ENCODE data around the gene JAM3. TPM values are rescaled to one million over a fixed set of nuclear protein-coding genes. Genes with fewer than 3 reads are reported as not detected.

The JAM3 gene
- total and polyA plus RNA-seq, 10 of the 15 experiments (the other 5 are each of a cell fraction or from before 2014, with no cell fraction given) = 0.04 to 1.1 (median 0.32) TPM; not detected in 1

- TF ChIP-seq POLR2AphosphoS2 (IDR thresholded peaks at IDR 0.05; ENCODE audit: low read depth, low read length) (no peak), PAX5 (IDR thresholded peaks at IDR 0.05; ENCODE audit: borderline replicate concordance, low read depth, low read length) (no peak), PKNOX1 (IDR thresholded peaks at IDR 0.05) (no peak)
Observed at GRCh38 chr11:134158023-134158422, 89.2 kb downstream of the JAM3 start (continued).

GRCh38 chr11:134159652-134160051 is 90.8 kb downstream of the JAM3 start:
- CTCF ChIA-PET = no interaction called here
- DNase-seq (ENCODE audit: low read depth, low spot score) (no peak), FAIRE-seq (no peak), ATAC-seq (no peak)
- H3K9ac ChIP-seq (ENCODE audit: control insufficient read depth, insufficient read depth, low read length) = no peak overlapping the region
- H3K4me2 ChIP-seq (ENCODE audit: control insufficient read depth, insufficient read depth) = no peak overlapping the region
- POLR2A ChIA-PET = no interaction called here
- intact Hi-C loops (cut with micrococcal nuclease; ENCODE audit: unreplicated experiment) (no loop called here), in situ Hi-C loops (cut with MboI) (no loop called here)
- SMC1A ChIA-PET (ENCODE audit: uncharacterized antibody, unreplicated experiment) = no interaction called here
- BruUV-seq (replicated peaks) = no TSS peak
- no peaks in the 10 kb centered on the region for H3K79me2 ChIP-seq (ENCODE audit: control insufficient read depth, insufficient read depth, low read length)
- H2AFZ ChIP-seq (ENCODE audit: control insufficient read depth, low read depth, low read length) = no peak overlapping the region
- no peaks in the 10 kb centered on the region for H3K4me1 ChIP-seq (ENCODE audit: control insufficient read depth, insufficient read depth, low read length)
- RAD21 ChIA-PET (ENCODE audit: unreplicated experiment) = no interaction called here
- TF ChIP-seq GABPA (IDR thresholded peaks at IDR 0.05; ENCODE audit: low read depth) (no peak), ZNF274 (IDR thresholded peaks at IDR 0.05; ENCODE audit: insufficient read depth, insufficient read length) (no peak), NR2F1 (conservative IDR thresholded peaks at IDR 0.05) (no peak), MEF2B (IDR thresholded peaks at IDR 0.05; ENCODE audit: partially characterized antibody, poor library complexity, severe bottlenecking) (no peak), NFYA (IDR thresholded peaks at IDR 0.05; ENCODE audit: borderline replicate concordance, low read depth, low read length) (no peak)
- TF ChIP-seq, protein P1, sequence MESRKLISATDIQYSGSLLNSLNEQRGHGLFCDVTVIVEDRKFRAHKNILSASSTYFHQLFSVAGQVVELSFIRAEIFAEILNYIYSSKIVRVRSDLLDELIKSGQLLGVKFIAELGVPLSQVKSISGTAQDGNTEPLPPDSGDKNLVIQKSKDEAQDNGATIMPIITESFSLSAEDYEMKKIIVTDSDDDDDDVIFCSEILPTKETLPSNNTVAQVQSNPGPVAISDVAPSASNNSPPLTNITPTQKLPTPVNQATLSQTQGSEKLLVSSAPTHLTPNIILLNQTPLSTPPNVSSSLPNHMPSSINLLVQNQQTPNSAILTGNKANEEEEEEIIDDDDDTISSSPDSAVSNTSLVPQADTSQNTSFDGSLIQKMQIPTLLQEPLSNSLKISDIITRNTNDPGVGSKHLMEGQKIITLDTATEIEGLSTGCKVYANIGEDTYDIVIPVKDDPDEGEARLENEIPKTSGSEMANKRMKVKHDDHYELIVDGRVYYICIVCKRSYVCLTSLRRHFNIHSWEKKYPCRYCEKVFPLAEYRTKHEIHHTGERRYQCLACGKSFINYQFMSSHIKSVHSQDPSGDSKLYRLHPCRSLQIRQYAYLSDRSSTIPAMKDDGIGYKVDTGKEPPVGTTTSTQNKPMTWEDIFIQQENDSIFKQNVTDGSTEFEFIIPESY (IDR thresholded peaks at IDR 0.05) = no peak
- TF ChIP-seq, protein P2, sequence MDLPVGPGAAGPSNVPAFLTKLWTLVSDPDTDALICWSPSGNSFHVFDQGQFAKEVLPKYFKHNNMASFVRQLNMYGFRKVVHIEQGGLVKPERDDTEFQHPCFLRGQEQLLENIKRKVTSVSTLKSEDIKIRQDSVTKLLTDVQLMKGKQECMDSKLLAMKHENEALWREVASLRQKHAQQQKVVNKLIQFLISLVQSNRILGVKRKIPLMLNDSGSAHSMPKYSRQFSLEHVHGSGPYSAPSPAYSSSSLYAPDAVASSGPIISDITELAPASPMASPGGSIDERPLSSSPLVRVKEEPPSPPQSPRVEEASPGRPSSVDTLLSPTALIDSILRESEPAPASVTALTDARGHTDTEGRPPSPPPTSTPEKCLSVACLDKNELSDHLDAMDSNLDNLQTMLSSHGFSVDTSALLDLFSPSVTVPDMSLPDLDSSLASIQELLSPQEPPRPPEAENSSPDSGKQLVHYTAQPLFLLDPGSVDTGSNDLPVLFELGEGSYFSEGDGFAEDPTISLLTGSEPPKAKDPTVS (IDR thresholded peaks at IDR 0.05; ENCODE audit: low read depth, low read length) = no peak
- no peaks in the 10 kb centered on the region; the same call in 1 of the 2 replicates for H4K20me1 ChIP-seq (ENCODE audit: control insufficient read depth, insufficient read depth)
- H3K36me3 ChIP-seq (ENCODE audit: control insufficient read depth in 2 of 2, insufficient read depth in 2 of 2, low read length in 1 of 2) = peaks cover 23 to 39% of the 10 kb centered on the region in 2 experiments; a peak in 3 of 4 replicates
- H3K27ac ChIP-seq (ENCODE audit: control insufficient read depth, insufficient read depth) = no peak overlapping the region
- H3K27me3 ChIP-seq (replicated peaks in 1 of 2; ENCODE audit: control insufficient read depth in 2 of 2, insufficient read depth in 2 of 2, low read length in 1 of 2) = no peaks in the 10 kb centered on the region
- no peaks in the 10 kb centered on the region for H3K9me3 ChIP-seq (replicated peaks; ENCODE audit: control insufficient read depth, insufficient read depth, low read length)
- 94% methylated on average over 9 of the region's 9 CpGs for WGBS (ENCODE audit: insufficient coverage, insufficient replicate concordance, low lambda C conversion rate, missing lambda C conversion rate)
- H3K4me3 ChIP-seq = no peak overlapping the region

All from GM12878 (cell line).